A549 (cell line): ENCODE measurements around the gene GRIN3A. TPM values are rescaled to one million over a fixed set of nuclear protein-coding genes. Genes with fewer than 3 reads are reported as not detected.

Source experiments
- ATAC-seq, 2 experiments: fragments of 200-7000 bp in 1 of 2; fragments of >200 bp in 1 of 2; cut with Nextera tagmentation in 1 of 2; cut with Tn5 transposase in 1 of 2; 3 replicates each; pipeline versions ENCODE4 v1.8.0 to v1.9.1; 2018 to 2020; ENCODE audit warnings: mild to moderate bottlenecking in 1 of 2, moderate library complexity in 1 of 2
- CTCF ChIA-PET: fragments of 300-600 bp; sonication (Branson Sonifier 250); formaldehyde crosslinking; extraction: SDS; loops from one replicate; lab custom pipeline; 2021; ENCODE audit warnings: antibody characterized with exemption, inconsistent platforms; lab: Yijun Ruan, JAX
- POLR2A ChIA-PET: fragments of 350-600 bp; formaldehyde crosslinking; extraction: SDS; loops from one replicate; lab custom pipeline; 2021; ENCODE audit warnings: antibody characterized with exemption, inconsistent platforms; lab: Yijun Ruan, JAX
- DNase-seq, 2 experiments: peaks; one replicate each; pipeline versions ENCODE4 v3.0.0 to v3.0.0-alpha.2; 2011 to 2016; ENCODE audit warnings: low read depth in 1 of 2, low spot score in 1 of 2
- FAIRE-seq: peaks from 2 replicates; lab custom pipeline; 2011; peaks lifted over from hg19 to GRCh38; lab: Jason Lieb, UNC
- H3K27ac ChIP-seq, 2 experiments: fragments of >200 bp; sonication (Bioruptor Twin); formaldehyde crosslinking; 3 replicates each; pipeline ENCODE4 v1.5.1; 2016 to 2017
- H3K4me1 ChIP-seq: fragments of >200 bp; sonication (Bioruptor Twin); formaldehyde crosslinking; 3 replicates; pipeline ENCODE4 v1.6.1; 2016
- H3K4me2 ChIP-seq: fragments of >200 bp; sonication (Bioruptor Twin); formaldehyde crosslinking; 3 replicates; pipeline ENCODE4 v1.6.1; 2016
- H3K4me3 ChIP-seq: fragments of >200 bp; sonication (Bioruptor Twin); formaldehyde crosslinking; 3 replicates; pipeline ENCODE4 v1.5.1; 2016
- H3K9me3 ChIP-seq: fragments of >200 bp; sonication (Bioruptor Twin); formaldehyde crosslinking; 3 replicates; pipeline ENCODE4 v1.6.1; 2016
- BCL3 ChIP-seq: fragments of >200 bp; sonication (Bioruptor Twin); formaldehyde crosslinking; IDR thresholded peaks from 3 replicates; pipeline ENCODE4 v1.6.1; 2016
- CHD2 ChIP-seq: fragments of 150-350 bp; IDR thresholded peaks from 2 replicates; pipeline ENCODE4 v1.6.1; 2014; ENCODE audit warnings: low read length; ENCODE audit not compliant: partially characterized antibody
- CTCF ChIP-seq: fragments of >200 bp; sonication (Bioruptor Twin); formaldehyde crosslinking; IDR thresholded peaks from 3 replicates; pipeline ENCODE4 v1.5.1; 2016
- FOSL2 ChIP-seq, 2 experiments: fragments of 450-650 bp in 1 of 2; fragments of >200 bp in 1 of 2; sonication (Bioruptor Twin) in 1 of 2; formaldehyde crosslinking; IDR thresholded peaks; 2 replicates each; pipeline versions ENCODE4 v1.5.0 to v1.6.1; 2016 to 2020; ENCODE audit warnings: mild to moderate bottlenecking in 1 of 2, moderate library complexity in 1 of 2
- GATA3 ChIP-seq: IDR thresholded peaks from 2 replicates; pipeline ENCODE4 v1.6.1; 2012; ENCODE audit warnings: borderline replicate concordance
- HDAC2 ChIP-seq: fragments of 200-600 bp; sonication (generic); IDR thresholded peaks from 2 replicates; pipeline ENCODE4 v1.6.1; 2016
- MAX ChIP-seq: IDR thresholded peaks from 2 replicates; pipeline ENCODE4 v1.6.1; 2012
- POLR2A ChIP-seq: IDR thresholded peaks from 2 replicates; pipeline ENCODE4 v1.6.1; 2012; ENCODE audit warnings: mild to moderate bottlenecking, low read length
- RAD21 ChIP-seq, 2 experiments: fragments of >200 bp in 1 of 2; sonication (Bioruptor Twin) in 1 of 2; formaldehyde crosslinking in 1 of 2; IDR thresholded peaks in 1 of 2; conservative IDR thresholded peaks in 1 of 2; 2 replicates in 1 of 2; 3 replicates in 1 of 2; pipeline ENCODE4 v1.6.1; 2012 to 2018; ENCODE audit warnings: inconsistent platforms in 1 of 2
- REST ChIP-seq: fragments of 200-600 bp; sonication (generic); IDR thresholded peaks from 2 replicates; pipeline ENCODE4 v1.6.1; 2016; ENCODE audit warnings: antibody characterized with exemption, mild to moderate bottlenecking, moderate library complexity
- RNF2 ChIP-seq: fragments of 200-600 bp; sonication (generic); IDR thresholded peaks from 2 replicates; pipeline ENCODE4 v1.6.1; 2016; ENCODE audit warnings: low read depth, mild to moderate bottlenecking, antibody characterized with exemption, moderate library complexity, borderline replicate concordance
- SMC3 ChIP-seq: fragments of >200 bp; sonication (Bioruptor Twin); formaldehyde crosslinking; IDR thresholded peaks from 3 replicates; pipeline ENCODE4 v1.6.1; 2018; ENCODE audit warnings: inconsistent platforms
- WGBS: methylation state at CpG from one replicate; pipeline ENCODE4 v1.1.6; 2017; ENCODE audit errors: missing lambda C conversion rate; 5-methylcytosine and 5-hydroxymethylcytosine counted together
- polyA plus RNA-seq, 4 experiments: library from polyadenylated mRNA; depleted of rRNA in 3 of 4; stranded (reverse); fragments of >200 nt; fragmentation: RNase III in 1 of 4; extraction: RNeasy Plus Mini Kit Qiagen cat#74134 plus additional on column Dnase treatment in 1 of 4; gene quantifications; 2 replicates in 3 of 4; 3 replicates in 1 of 4; pipeline ENCODE4 v1.2.3, GENCODE V29; 2011 to 2017

Gene GRIN3A
- polyA plus RNA-seq, 2 of the 4 experiments (the other 2 are of a cell fraction), result not detected

GRCh38 chr9:101601904-101602765 is 136.3 kb downstream of the GRIN3A start:
- Histone ChIP-seq H3K4me3 (no peak overlapping the region), H3K9me3 (no peaks in the 10 kb centered on the region), H3K4me1 (no peaks in the 10 kb centered on the region), H3K4me2 (peak overlapping the region; percentile 43; the same call in 2 of the 3 replicates), H3K27ac (no peak overlapping the region)
- FAIRE-seq (peak; percentile 80), ATAC-seq (peak; percentile 80 to 89; a peak in 5 of 6 replicates), DNase-seq (peak; percentile 47 to 53)
- ChIA-PET POLR2A (interaction anchor here (0.5 kb wide), 1 partner anchor 238 kb away, joined by 3 read pairs; no protein-coding TSS in a partner anchor), CTCF (interaction anchor here (0.6 to 1.9 kb wide), 17 partner anchors 9 to 167 kb away, joined by 3 to 10 read pairs (median 4); partner anchors contain the start of gene ALDOB)
- TF ChIP-seq CTCF (peak; percentile 78), SMC3 (peak; percentile 49), RAD21 (conservative IDR thresholded peaks at IDR 0.05 in 1 of 2, IDR thresholded peaks at IDR 0.05 in 1 of 2) (peak; percentile 75 to 79), HDAC2 (no peak)
- 9% methylated on average over 11 of the region's 11 CpGs for WGBS

GRCh38 chr9:101594796-101595195 is 143.7 kb downstream of the GRIN3A start, which contains the start of gene PPP3R2:
Gene PPP3R2 (minus strand): TSS chr9:101594969. CDS start chr9:101594921, 48 bp downstream.
- POLR2A ChIA-PET, result no interaction called here
- ATAC-seq (no peak), DNase-seq (no peak)
- 51% methylated on average over 10 of the region's 19 CpGs for WGBS
- Histone ChIP-seq H3K27ac (no peak within 1 kb of the TSS), H3K4me3 (no peak within 1 kb of the TSS), H3K9me3 (no peaks in the 10 kb centered on the region), H3K4me1 (peaks cover 1% of the 10 kb centered on the region; the same call in 1 of the 3 replicates), H3K4me2 (no peak within 1 kb of the TSS)
- TF ChIP-seq GATA3, result no peak
- TF ChIP-seq POLR2A, result no peak
- no peak for TF ChIP-seq CHD2
- TF ChIP-seq MAX, result no peak
- TF ChIP-seq FOSL2 (IDR thresholded peaks at IDR 0.05), result no peak
- no peak for TF ChIP-seq FOSL2 (CRISPR knock-in tag; IDR thresholded peaks at IDR 0.05)
- no peak for TF ChIP-seq REST
- no peak for TF ChIP-seq BCL3
- TF ChIP-seq, all 56 proteins: peak for 0
- FAIRE-seq, result no peak
- CTCF ChIA-PET, result no interaction called here

GRCh38 chr9:101593345-101593744 is 145.1 kb downstream of the GRIN3A start:
- WGBS, result 33% methylated on average over 2 of the region's 2 CpGs
- ATAC-seq (peak in 1 of 2 experiments; percentile 25; a peak in 2 of 6 replicates), FAIRE-seq (no peak), DNase-seq (no peak)
- H3K4me3 ChIP-seq, result no peak overlapping the region
- TF ChIP-seq MAX (no peak), RNF2 (no peak)
- H3K27ac ChIP-seq, result no peak overlapping the region
- H3K9me3 ChIP-seq, result no peaks in the 10 kb centered on the region
- POLR2A ChIA-PET, result interaction anchor here (0.9 kb wide), 1 partner anchor 8 kb away, joined by 3 read pairs; no protein-coding TSS in a partner anchor
- H3K4me2 ChIP-seq, result no peak overlapping the region
- CTCF ChIA-PET, result interaction anchor here (1.5 kb wide), 1 partner anchor 8 kb away, joined by 6 read pairs; no protein-coding TSS in a partner anchor
- H3K4me1 ChIP-seq, result peaks cover 7% of the 10 kb centered on the region; the same call in 1 of the 3 replicates
